ENCODE results near the gene CRYBB2.

Gene CRYBB2

DNA sequence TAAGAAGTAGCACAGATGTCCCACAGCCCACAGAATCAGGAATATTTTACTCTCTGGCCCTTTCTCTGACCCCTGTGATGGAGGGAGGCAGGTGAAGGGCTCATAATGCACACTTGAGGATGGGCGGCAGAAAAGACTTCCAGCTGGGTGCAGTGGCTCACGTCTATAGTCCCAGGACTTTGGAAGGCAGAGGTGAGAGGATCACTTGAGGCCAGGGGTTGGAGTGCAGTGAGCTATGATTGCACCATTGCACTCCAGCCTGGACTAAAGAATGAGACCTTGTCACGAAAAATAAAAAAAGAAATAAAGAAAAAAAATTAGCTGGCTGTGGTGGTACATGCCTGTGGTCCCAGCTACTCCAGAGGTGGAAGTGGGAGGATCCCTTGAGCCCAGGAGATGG is 33.3 kb upstream of the CRYBB2 start:
- Histone ChIP-seq H3K4me1 (ENCODE audit: control extremely low read depth in 1 of 4, control insufficient read depth in 4 of 4, insufficient read depth in 4 of 4, low read length in 3 of 4) (no peaks in the 10 kb centered on the region), H3K36me3 (ENCODE audit: control insufficient read depth in 4 of 4, insufficient read depth in 4 of 4, low read length in 3 of 4) (no peaks in the 10 kb centered on the region), H3K9me3 (ENCODE audit: control extremely low read depth in 1 of 5, control insufficient read depth in 4 of 5, insufficient read depth in 2 of 5, low read depth in 1 of 5, low read length in 4 of 5) (peaks cover 0 to 2% (median 0%) of the 10 kb centered on the region in 5 experiments), H3K27ac (ENCODE audit: insufficient read depth in 1 of 2, low read depth in 1 of 2, low read length in 2 of 2, poor library complexity in 1 of 2, severe bottlenecking in 2 of 2) (no peak overlapping the region), H3K4me3 (ENCODE audit: control insufficient read depth in 1 of 7, extremely low read depth in 1 of 7, insufficient read depth in 4 of 7, low read depth in 2 of 7, low read length in 6 of 7) (no peak overlapping the region), H3K27me3 (replicated peaks in 2 of 5; ENCODE audit: control insufficient read depth in 4 of 5, insufficient read depth in 5 of 5, low read length in 4 of 5) (no peaks in the 10 kb centered on the region)
- ChIA-PET POLR2A (no interaction called here), CTCF (no interaction called here)
- DNase-seq = no peak
- 100% methylated on average over 3 of the region's 3 CpGs for WGBS (ENCODE audit: insufficient coverage)

DNA sequence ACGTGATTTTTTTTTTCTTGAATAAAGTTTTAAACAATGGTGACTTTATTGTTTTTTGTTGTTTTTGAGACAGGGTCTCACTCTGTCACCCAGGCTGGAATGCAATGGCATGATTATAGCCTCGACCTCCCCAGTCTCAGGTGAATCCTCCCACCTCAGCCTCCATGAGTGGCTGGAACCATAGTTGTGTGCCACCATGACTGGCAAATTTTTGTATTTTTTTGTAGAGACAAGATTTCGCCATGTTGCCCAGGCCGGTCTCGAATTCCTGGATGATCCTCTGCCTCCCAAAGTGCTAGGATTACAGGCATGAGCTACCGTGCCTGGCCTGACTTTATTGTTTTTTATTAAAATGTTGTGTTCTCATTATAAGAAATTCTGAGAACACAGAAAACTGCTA is 32.0 kb upstream of the CRYBB2 start:
- H3K36me3 ChIP-seq (ENCODE audit: control insufficient read depth in 4 of 4, insufficient read depth in 4 of 4, low read length in 3 of 4) = no peaks in the 10 kb centered on the region
- DNase-seq = no peak
- H3K4me1 ChIP-seq (ENCODE audit: control extremely low read depth in 1 of 4, control insufficient read depth in 4 of 4, insufficient read depth in 4 of 4, low read length in 3 of 4) = no peaks in the 10 kb centered on the region
- H3K9me3 ChIP-seq (ENCODE audit: control extremely low read depth in 1 of 5, control insufficient read depth in 4 of 5, insufficient read depth in 2 of 5, low read depth in 1 of 5, low read length in 4 of 5) = no peaks in the 10 kb centered on the region
- H3K4me3 ChIP-seq (ENCODE audit: control insufficient read depth in 1 of 7, extremely low read depth in 1 of 7, insufficient read depth in 4 of 7, low read depth in 2 of 7, low read length in 6 of 7) = no peak overlapping the region
- WGBS (ENCODE audit: insufficient coverage) = 95% methylated on average over 6 of the region's 6 CpGs
- ChIA-PET CTCF (interaction anchor here (0.9 kb wide), 1 partner anchor 14 kb away, joined by 3 read pairs; no protein-coding TSS in a partner anchor), POLR2A (no interaction called here)
- no peak overlapping the region for H3K27ac ChIP-seq (ENCODE audit: insufficient read depth in 1 of 2, low read depth in 1 of 2, low read length in 2 of 2, poor library complexity in 1 of 2, severe bottlenecking in 2 of 2)
- H3K27me3 ChIP-seq (replicated peaks in 2 of 5; ENCODE audit: control insufficient read depth in 4 of 5, insufficient read depth in 5 of 5, low read length in 4 of 5) = no peaks in the 10 kb centered on the region

GRCh38 chr22:25192406-25192805 is 27.0 kb upstream of the CRYBB2 start:
- H3K27me3 ChIP-seq (replicated peaks in 2 of 5; ENCODE audit: control insufficient read depth in 4 of 5, insufficient read depth in 5 of 5, low read length in 4 of 5) = peaks cover 0 to 1% (median 0%) of the 10 kb centered on the region in 5 experiments
- CTCF ChIA-PET = no interaction called here
- no peaks in the 10 kb centered on the region for H3K4me1 ChIP-seq (ENCODE audit: control extremely low read depth in 1 of 4, control insufficient read depth in 4 of 4, insufficient read depth in 4 of 4, low read length in 3 of 4)
- no peaks in the 10 kb centered on the region for H3K36me3 ChIP-seq (ENCODE audit: control insufficient read depth in 4 of 4, insufficient read depth in 4 of 4, low read length in 3 of 4)
- POLR2A ChIA-PET = no interaction called here
- H3K4me3 ChIP-seq (ENCODE audit: control insufficient read depth in 1 of 7, extremely low read depth in 1 of 7, insufficient read depth in 4 of 7, low read depth in 2 of 7, low read length in 6 of 7) = no peak overlapping the region
- no peaks in the 10 kb centered on the region for H3K9me3 ChIP-seq (ENCODE audit: control extremely low read depth in 1 of 5, control insufficient read depth in 4 of 5, insufficient read depth in 2 of 5, low read depth in 1 of 5, low read length in 4 of 5)
- 96% methylated on average over 9 of the region's 12 CpGs for WGBS (ENCODE audit: insufficient coverage)
- no peak overlapping the region for H3K27ac ChIP-seq (ENCODE audit: insufficient read depth in 1 of 2, low read depth in 1 of 2, low read length in 2 of 2, poor library complexity in 1 of 2, severe bottlenecking in 2 of 2)
- no peak for DNase-seq

- no peaks in the 10 kb centered on the region for H3K4me1 ChIP-seq (ENCODE audit: control extremely low read depth in 1 of 4, control insufficient read depth in 4 of 4, insufficient read depth in 4 of 4, low read length in 3 of 4)
- no peak for DNase-seq
- no peak overlapping the region for H3K27ac ChIP-seq (ENCODE audit: insufficient read depth in 1 of 2, low read depth in 1 of 2, low read length in 2 of 2, poor library complexity in 1 of 2, severe bottlenecking in 2 of 2)
- H3K27me3 ChIP-seq (replicated peaks in 2 of 5; ENCODE audit: control insufficient read depth in 4 of 5, insufficient read depth in 5 of 5, low read length in 4 of 5) = peaks cover 0 to 1% (median 0%) of the 10 kb centered on the region in 5 experiments
- no peaks in the 10 kb centered on the region for H3K36me3 ChIP-seq (ENCODE audit: control insufficient read depth in 4 of 4, insufficient read depth in 4 of 4, low read length in 3 of 4)
- POLR2A ChIA-PET = no interaction called here
- no peaks in the 10 kb centered on the region for H3K9me3 ChIP-seq (ENCODE audit: control extremely low read depth in 1 of 5, control insufficient read depth in 4 of 5, insufficient read depth in 2 of 5, low read depth in 1 of 5, low read length in 4 of 5)
- WGBS (ENCODE audit: insufficient coverage) = 100% methylated on average over 2 of the region's 4 CpGs
- H3K4me3 ChIP-seq (ENCODE audit: control insufficient read depth in 1 of 7, extremely low read depth in 1 of 7, insufficient read depth in 4 of 7, low read depth in 2 of 7, low read length in 6 of 7) = no peak overlapping the region
- CTCF ChIA-PET = no interaction called here
Measured at GRCh38 chr22:25193130-25193529, 26.3 kb upstream of the CRYBB2 start.

DNA sequence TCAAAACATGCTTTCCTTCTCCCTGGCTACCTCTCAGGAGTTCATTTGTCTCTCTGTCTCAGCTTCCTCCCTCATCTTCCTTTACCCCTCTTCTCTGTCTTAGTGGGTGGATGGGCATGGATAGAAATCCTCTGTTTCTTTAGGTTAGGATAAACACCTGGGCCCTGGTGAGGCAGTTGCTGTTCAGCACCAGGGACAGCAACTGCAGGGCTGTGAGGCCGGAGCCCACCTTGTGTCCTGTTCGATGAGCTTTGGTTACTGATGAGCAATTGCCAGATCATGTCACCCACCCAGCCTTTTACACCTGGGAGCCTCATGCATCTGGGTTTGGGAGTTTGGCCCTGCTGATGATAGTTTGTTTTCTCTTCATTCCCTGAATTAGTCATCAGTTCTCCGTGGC is 25.9 kb upstream of the CRYBB2 start:
- Histone ChIP-seq H3K9me3 (ENCODE audit: control extremely low read depth in 1 of 5, control insufficient read depth in 4 of 5, insufficient read depth in 2 of 5, low read depth in 1 of 5, low read length in 4 of 5) (no peaks in the 10 kb centered on the region), H3K27ac (ENCODE audit: insufficient read depth in 1 of 2, low read depth in 1 of 2, low read length in 2 of 2, poor library complexity in 1 of 2, severe bottlenecking in 2 of 2) (no peak overlapping the region), H3K36me3 (ENCODE audit: control insufficient read depth in 4 of 4, insufficient read depth in 4 of 4, low read length in 3 of 4) (no peaks in the 10 kb centered on the region), H3K4me3 (ENCODE audit: control insufficient read depth in 1 of 7, extremely low read depth in 1 of 7, insufficient read depth in 4 of 7, low read depth in 2 of 7, low read length in 6 of 7) (no peak overlapping the region), H3K4me1 (ENCODE audit: control extremely low read depth in 1 of 4, control insufficient read depth in 4 of 4, insufficient read depth in 4 of 4, low read length in 3 of 4) (no peaks in the 10 kb centered on the region), H3K27me3 (replicated peaks in 2 of 5; ENCODE audit: control insufficient read depth in 4 of 5, insufficient read depth in 5 of 5, low read length in 4 of 5) (peaks cover 0 to 1% (median 0%) of the 10 kb centered on the region in 5 experiments)
- CTCF ChIA-PET = interaction anchor here (1.0 kb wide), 1 partner anchor 9 kb away, joined by 3 read pairs; no protein-coding TSS in a partner anchor
- POLR2A ChIA-PET = no interaction called here
- no CpG with 5 or more reads among the region's 3 CpGs for whole genome bisulfite sequencing (ENCODE audit: insufficient coverage)
- peak in 2 of 3 donors; percentile 15 to 17 for DNase-seq

- Histone ChIP-seq H3K4me3 (ENCODE audit: control insufficient read depth in 1 of 7, extremely low read depth in 1 of 7, insufficient read depth in 4 of 7, low read depth in 2 of 7, low read length in 6 of 7) (no peak overlapping the region), H3K27ac (ENCODE audit: insufficient read depth in 1 of 2, low read depth in 1 of 2, low read length in 2 of 2, poor library complexity in 1 of 2, severe bottlenecking in 2 of 2) (no peak overlapping the region), H3K9me3 (ENCODE audit: control extremely low read depth in 1 of 5, control insufficient read depth in 4 of 5, insufficient read depth in 2 of 5, low read depth in 1 of 5, low read length in 4 of 5) (no peaks in the 10 kb centered on the region), H3K36me3 (ENCODE audit: control insufficient read depth in 4 of 4, insufficient read depth in 4 of 4, low read length in 3 of 4) (no peaks in the 10 kb centered on the region), H3K27me3 (replicated peaks in 2 of 5; ENCODE audit: control insufficient read depth in 4 of 5, insufficient read depth in 5 of 5, low read length in 4 of 5) (peaks cover 0 to 1% (median 0%) of the 10 kb centered on the region in 5 experiments), H3K4me1 (ENCODE audit: control extremely low read depth in 1 of 4, control insufficient read depth in 4 of 4, insufficient read depth in 4 of 4, low read length in 3 of 4) (no peaks in the 10 kb centered on the region)
- ChIA-PET CTCF (no interaction called here), POLR2A (no interaction called here)
- WGBS (ENCODE audit: insufficient coverage) = 100% methylated on average over 5 of the region's 5 CpGs
- no peak for DNase-seq
Measured at GRCh38 chr22:25196326-25196725, 23.1 kb upstream of the CRYBB2 start.

DNA sequence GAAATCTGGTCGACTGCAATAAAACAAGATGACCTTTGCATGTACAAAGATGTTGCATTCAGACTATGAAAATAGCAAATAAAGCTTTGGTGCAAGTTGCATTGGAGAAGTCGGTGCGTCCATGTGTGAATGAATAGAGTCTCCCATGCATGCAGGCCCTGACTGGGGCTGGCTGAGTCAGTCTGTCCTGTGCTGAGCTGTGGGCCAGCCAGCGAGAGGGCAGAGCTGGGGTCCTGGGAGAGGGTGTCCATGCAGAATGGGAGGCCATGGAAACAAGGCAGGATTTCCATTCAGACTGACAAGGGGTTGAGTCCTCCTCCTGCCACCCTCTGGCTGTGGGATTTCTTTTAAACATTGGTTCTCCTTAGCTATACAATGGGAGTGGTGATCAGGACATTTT is 22.1 kb upstream of the CRYBB2 start:
- ChIA-PET CTCF (no interaction called here), POLR2A (interaction anchor here (0.6 kb wide), 1 partner anchor 245 kb away, joined by 4 read pairs; no protein-coding TSS in a partner anchor)
- H3K4me3 ChIP-seq (ENCODE audit: control insufficient read depth in 1 of 7, extremely low read depth in 1 of 7, insufficient read depth in 4 of 7, low read depth in 2 of 7, low read length in 6 of 7) = no peak overlapping the region
- WGBS (ENCODE audit: insufficient coverage) = 100% methylated on average over 4 of the region's 4 CpGs
- H3K9me3 ChIP-seq (ENCODE audit: control extremely low read depth in 1 of 5, control insufficient read depth in 4 of 5, insufficient read depth in 2 of 5, low read depth in 1 of 5, low read length in 4 of 5) = no peaks in the 10 kb centered on the region
- H3K27me3 ChIP-seq (replicated peaks in 2 of 5; ENCODE audit: control insufficient read depth in 4 of 5, insufficient read depth in 5 of 5, low read length in 4 of 5) = peaks cover 0 to 1% (median 0%) of the 10 kb centered on the region in 5 experiments
- no peak for DNase-seq
- no peaks in the 10 kb centered on the region for H3K4me1 ChIP-seq (ENCODE audit: control extremely low read depth in 1 of 4, control insufficient read depth in 4 of 4, insufficient read depth in 4 of 4, low read length in 3 of 4)
- no peaks in the 10 kb centered on the region for H3K36me3 ChIP-seq (ENCODE audit: control insufficient read depth in 4 of 4, insufficient read depth in 4 of 4, low read length in 3 of 4)
- no peak overlapping the region for H3K27ac ChIP-seq (ENCODE audit: insufficient read depth in 1 of 2, low read depth in 1 of 2, low read length in 2 of 2, poor library complexity in 1 of 2, severe bottlenecking in 2 of 2)

All from common myeloid progenitor, CD34-positive (primary cell).